ENCODE data around the gene CDKL2.

Gene CDKL2

GRCh38 chr4:75639124-75639695 is 8.9 kb upstream of the CDKL2 start:
- H3K4me3 ChIP-seq (ENCODE audit: low read depth, low read length), result no peak overlapping the region
- DNase-seq (ENCODE audit: low read depth), result no peak
- no peak for TF ChIP-seq CTCF (conservative IDR thresholded peaks at IDR 0.05; ENCODE audit: low read depth, low read length)

- no peak overlapping the region for H3K4me3 ChIP-seq (ENCODE audit: low read depth, low read length)
- no peak for TF ChIP-seq CTCF (conservative IDR thresholded peaks at IDR 0.05; ENCODE audit: low read depth, low read length)
- no peak for DNase-seq (ENCODE audit: low read depth)
Observed at GRCh38 chr4:75637827-75638226, 7.5 kb upstream of the CDKL2 start.

- DNase-seq (ENCODE audit: low read depth), result peak; percentile 45
- no peak for TF ChIP-seq CTCF (conservative IDR thresholded peaks at IDR 0.05; ENCODE audit: low read depth, low read length)
- no peak overlapping the region for H3K4me3 ChIP-seq (ENCODE audit: low read depth, low read length)
Observed at GRCh38 chr4:75637176-75637575, 6.8 kb upstream of the CDKL2 start.

- no peak for TF ChIP-seq CTCF (conservative IDR thresholded peaks at IDR 0.05; ENCODE audit: low read depth, low read length)
- H3K4me3 ChIP-seq (ENCODE audit: low read depth, low read length), result no peak overlapping the region
- peak; percentile 30 for DNase-seq (ENCODE audit: low read depth)
Observed at GRCh38 chr4:75634951-75635350, 4.6 kb upstream of the CDKL2 start.

GRCh38 chr4:75634281-75634680 is 4.0 kb upstream of the CDKL2 start:
- TF ChIP-seq CTCF (conservative IDR thresholded peaks at IDR 0.05; ENCODE audit: low read depth, low read length), result no peak
- H3K4me3 ChIP-seq (ENCODE audit: low read depth, low read length), result no peak overlapping the region
- DNase-seq (ENCODE audit: low read depth), result no peak

- TF ChIP-seq CTCF (conservative IDR thresholded peaks at IDR 0.05; ENCODE audit: low read depth, low read length), result no peak
- peak; percentile 48 for DNase-seq (ENCODE audit: low read depth)
- no peak overlapping the region for H3K4me3 ChIP-seq (ENCODE audit: low read depth, low read length)
Observed at GRCh38 chr4:75633846-75634245, 3.5 kb upstream of the CDKL2 start.

GRCh38 chr4:75630937-75631329 is 605 bp upstream of the CDKL2 start:
- peak overlapping the region; percentile 80 for H3K4me3 ChIP-seq (ENCODE audit: low read depth, low read length)
- no peak for TF ChIP-seq CTCF (conservative IDR thresholded peaks at IDR 0.05; ENCODE audit: low read depth, low read length)
- no peak for DNase-seq (ENCODE audit: low read depth)

All from choroid plexus epithelial cell (primary cell).